Esophagus squamous epithelium (tissue), 4 donors: Measurements from ENCODE around the gene TANC1.

Source experiments
- CTCF ChIP-seq, 6 experiments: fragments of 450-650 bp in 4 of 6; fragments of 200-600 bp in 2 of 6; sonication (generic) in 2 of 6; IDR thresholded peaks; one replicate each; pipeline ENCODE4 v1.5.1; 2016 to 2019; ENCODE audit warnings: antibody characterized with exemption in 6 of 6, mild to moderate bottlenecking in 4 of 6, moderate library complexity in 4 of 6
- POLR2A ChIP-seq, 4 donors: fragments of 450-650 bp; IDR thresholded peaks; one replicate each; pipeline ENCODE4 v1.6.1; 2017; ENCODE audit warnings: antibody characterized with exemption in 4 of 4, mild to moderate bottlenecking in 4 of 4, moderate library complexity in 3 of 4

- TF ChIP-seq CTCF (IDR thresholded peaks at IDR 0.05) (no peak), POLR2A (IDR thresholded peaks at IDR 0.05) (no peak)
These were observed 85.5 kb downstream of the TANC1 start for GRCh38 chr2:159054032-159054334.
